Measurements from ENCODE around the gene FANCM.

GRCh38 chr14:45149602-45150001 lies 13.9 kb downstream of the FANCM start:
- TF ChIP-seq POLR2A (IDR thresholded peaks at IDR 0.05) = no peak
- TF ChIP-seq, protein P1, sequence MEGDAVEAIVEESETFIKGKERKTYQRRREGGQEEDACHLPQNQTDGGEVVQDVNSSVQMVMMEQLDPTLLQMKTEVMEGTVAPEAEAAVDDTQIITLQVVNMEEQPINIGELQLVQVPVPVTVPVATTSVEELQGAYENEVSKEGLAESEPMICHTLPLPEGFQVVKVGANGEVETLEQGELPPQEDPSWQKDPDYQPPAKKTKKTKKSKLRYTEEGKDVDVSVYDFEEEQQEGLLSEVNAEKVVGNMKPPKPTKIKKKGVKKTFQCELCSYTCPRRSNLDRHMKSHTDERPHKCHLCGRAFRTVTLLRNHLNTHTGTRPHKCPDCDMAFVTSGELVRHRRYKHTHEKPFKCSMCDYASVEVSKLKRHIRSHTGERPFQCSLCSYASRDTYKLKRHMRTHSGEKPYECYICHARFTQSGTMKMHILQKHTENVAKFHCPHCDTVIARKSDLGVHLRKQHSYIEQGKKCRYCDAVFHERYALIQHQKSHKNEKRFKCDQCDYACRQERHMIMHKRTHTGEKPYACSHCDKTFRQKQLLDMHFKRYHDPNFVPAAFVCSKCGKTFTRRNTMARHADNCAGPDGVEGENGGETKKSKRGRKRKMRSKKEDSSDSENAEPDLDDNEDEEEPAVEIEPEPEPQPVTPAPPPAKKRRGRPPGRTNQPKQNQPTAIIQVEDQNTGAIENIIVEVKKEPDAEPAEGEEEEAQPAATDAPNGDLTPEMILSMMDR (IDR thresholded peaks at IDR 0.05) = no peak

Data from tibial nerve (tissue), 3 donors.